ENCODE data around the gene NDUFV1.

Gene NDUFV1

DNA sequence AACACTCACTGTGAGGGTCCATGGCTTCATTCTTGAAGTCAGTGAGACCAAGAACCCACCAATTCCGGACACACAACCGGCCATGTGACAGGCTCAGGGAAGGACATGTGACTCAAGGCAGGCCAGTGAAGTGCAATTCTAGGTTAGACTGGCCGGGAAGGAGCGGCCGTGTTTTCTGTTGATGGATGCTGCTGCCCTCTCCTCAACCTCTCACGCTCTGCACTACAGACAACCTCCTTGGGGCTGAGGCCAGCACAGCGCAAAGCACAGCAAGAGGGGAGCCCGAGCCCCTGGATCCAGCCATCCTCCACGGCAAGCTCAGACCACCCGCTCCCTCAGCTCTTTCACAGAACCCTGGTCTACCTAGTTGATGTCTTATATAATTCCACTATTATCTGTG lies 20.2 kb downstream of the NDUFV1 start:
- DNase-seq (ENCODE audit: low spot score), result no peak
- no peak for TF ChIP-seq CTCF (IDR thresholded peaks at IDR 0.05; ENCODE audit: extremely low read depth, insufficient read depth, missing control alignments)
- in situ Hi-C loops (cut with MboI; ENCODE audit: low pct_unique_long_range_greater_than_20kb, low sequenced_read_pairs, unreplicated experiment), result no loop called here

DNA sequence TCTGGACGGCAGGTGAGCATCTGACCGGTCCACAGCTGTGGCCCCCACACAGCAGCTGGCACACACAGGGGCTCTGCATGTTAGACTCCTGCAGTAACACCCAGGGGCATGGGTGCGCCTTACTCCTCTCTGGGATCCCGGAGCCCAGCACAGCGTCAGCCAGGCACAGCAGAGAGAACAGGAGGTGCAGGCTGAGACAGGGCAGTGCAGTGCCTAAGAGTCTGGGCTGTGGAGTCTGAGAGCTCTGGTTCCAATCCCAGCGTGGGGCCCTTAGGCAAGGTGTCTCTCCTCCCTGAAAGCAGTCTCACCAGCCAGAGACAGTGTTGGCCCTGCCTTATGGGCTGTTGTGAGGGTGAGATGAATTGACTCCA lies 20.7 kb downstream of the NDUFV1 start:
- in situ Hi-C loops (cut with MboI; ENCODE audit: low pct_unique_long_range_greater_than_20kb, low sequenced_read_pairs, unreplicated experiment), result no loop called here

GRCh38 chr11:67627812-67628624 lies 21.3 kb downstream of the NDUFV1 start:
- DNase-seq (ENCODE audit: low spot score), result no peak
- in situ Hi-C loops (cut with MboI; ENCODE audit: low pct_unique_long_range_greater_than_20kb, low sequenced_read_pairs, unreplicated experiment), result no loop called here
- TF ChIP-seq CTCF (IDR thresholded peaks at IDR 0.05; ENCODE audit: extremely low read depth, insufficient read depth, missing control alignments), result no peak

More for the DNA sequence above, 20.7 kb downstream of the NDUFV1 start:
- TF ChIP-seq CTCF (IDR thresholded peaks at IDR 0.05; ENCODE audit: extremely low read depth, insufficient read depth, missing control alignments), result no peak
- DNase-seq (ENCODE audit: low spot score), result no peak

GRCh38 chr11:67628710-67629385 lies 22.1 kb downstream of the NDUFV1 start:
- in situ Hi-C loops (cut with MboI; ENCODE audit: low pct_unique_long_range_greater_than_20kb, low sequenced_read_pairs, unreplicated experiment), result no loop called here

GRCh38 chr11:67629386-67630227 lies 22.9 kb downstream of the NDUFV1 start, which contains the start of gene NUDT8:
NUDT8 (minus strand) TSS chr11:67629937; CDS start chr11:67629911, 26 bp downstream.
- in situ Hi-C loops (cut with MboI; ENCODE audit: low pct_unique_long_range_greater_than_20kb, low sequenced_read_pairs, unreplicated experiment), result no loop called here
- DNase-seq (ENCODE audit: low spot score), result peak; percentile 88
- TF ChIP-seq CTCF (IDR thresholded peaks at IDR 0.05; ENCODE audit: extremely low read depth, insufficient read depth, missing control alignments), result peak; percentile 87

More at GRCh38 chr11:67628710-67629385, 22.1 kb downstream of the NDUFV1 start:
- DNase-seq (ENCODE audit: low spot score), result no peak
- no peak for TF ChIP-seq CTCF (IDR thresholded peaks at IDR 0.05; ENCODE audit: extremely low read depth, insufficient read depth, missing control alignments)
